NCI-H2196 (cell line): Measurements from ENCODE around the gene CMIP.

Source experiments
- DNase-seq: peaks from one replicate; lab custom pipeline; 2025; ENCODE audit not compliant: unreplicated experiment; lab: John Stamatoyannopoulos, UW

The CMIP gene

DNA sequence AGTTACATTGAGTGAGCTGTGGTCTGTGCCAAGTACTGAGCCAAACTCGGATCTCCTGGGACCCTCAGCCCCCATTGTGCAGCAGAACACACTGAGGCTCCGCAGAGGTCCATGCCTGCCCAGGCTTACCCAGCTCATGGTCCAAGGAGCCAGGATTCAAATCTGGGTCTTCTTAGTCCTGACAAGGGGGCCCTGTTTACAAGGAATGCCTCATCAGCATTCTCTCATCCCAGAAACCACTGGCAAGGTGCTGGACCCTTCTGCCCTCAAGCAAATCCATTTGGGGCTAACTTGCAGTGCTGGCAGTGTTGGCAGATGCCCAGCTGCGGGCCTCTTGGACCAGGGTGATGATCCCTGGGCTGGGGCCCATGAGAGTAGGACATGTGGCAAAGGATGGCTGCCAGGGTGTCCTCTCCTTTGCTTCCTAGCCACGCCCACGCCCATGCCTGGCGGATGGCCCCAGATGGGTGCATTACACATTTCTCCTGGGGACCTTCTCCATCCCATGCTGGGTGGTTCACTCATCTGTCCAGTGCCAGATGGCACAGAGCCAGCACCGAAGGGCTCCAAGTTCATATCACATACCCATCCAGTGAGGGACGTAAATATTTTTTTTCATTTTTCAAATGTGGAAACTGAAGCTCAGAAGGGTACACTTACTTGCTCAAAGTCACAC, 117.7 kb downstream of the CMIP start:
- no peak for DNase-seq

GRCh38 chr16:81562926-81563325, 118.3 kb downstream of the CMIP start:
- DNase-seq, result no peak

GRCh38 chr16:81564421-81564911, 119.9 kb downstream of the CMIP start:
- DNase-seq, result no peak

DNA sequence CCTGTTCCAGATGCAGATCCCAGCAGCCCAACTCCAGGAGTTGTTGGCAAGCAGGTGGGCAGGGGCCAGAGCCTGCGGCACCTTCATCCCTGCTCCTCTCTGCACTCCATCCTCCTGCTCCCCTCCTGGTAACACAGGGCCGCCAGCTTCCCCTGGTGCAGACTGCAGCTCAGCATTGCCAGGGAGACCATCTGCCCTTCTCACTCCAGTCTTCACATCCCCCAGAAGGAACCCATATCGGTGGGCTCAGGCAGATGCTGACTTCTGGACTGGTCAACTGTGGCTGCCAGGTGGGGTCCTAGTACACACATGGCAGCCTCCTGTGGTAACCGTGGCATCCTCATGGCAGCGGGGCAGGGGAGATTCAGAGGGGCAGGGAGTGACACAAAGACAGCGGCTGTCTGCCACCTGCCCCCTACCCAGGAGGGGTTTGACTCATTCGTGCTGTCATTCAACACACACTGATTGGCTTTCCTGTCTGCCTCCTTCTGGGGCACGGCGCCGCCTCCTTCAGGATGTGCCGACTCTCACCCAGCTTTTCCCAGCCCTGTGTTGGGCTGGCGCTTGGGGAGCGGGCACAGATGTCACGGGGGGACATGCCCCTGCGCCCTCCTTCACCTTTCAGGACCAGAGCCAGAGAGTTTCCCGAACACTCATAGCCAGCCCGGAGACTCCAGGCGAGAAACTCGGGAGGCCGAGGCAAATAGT, 120.9 kb downstream of the CMIP start:
- no peak for DNase-seq

DNA sequence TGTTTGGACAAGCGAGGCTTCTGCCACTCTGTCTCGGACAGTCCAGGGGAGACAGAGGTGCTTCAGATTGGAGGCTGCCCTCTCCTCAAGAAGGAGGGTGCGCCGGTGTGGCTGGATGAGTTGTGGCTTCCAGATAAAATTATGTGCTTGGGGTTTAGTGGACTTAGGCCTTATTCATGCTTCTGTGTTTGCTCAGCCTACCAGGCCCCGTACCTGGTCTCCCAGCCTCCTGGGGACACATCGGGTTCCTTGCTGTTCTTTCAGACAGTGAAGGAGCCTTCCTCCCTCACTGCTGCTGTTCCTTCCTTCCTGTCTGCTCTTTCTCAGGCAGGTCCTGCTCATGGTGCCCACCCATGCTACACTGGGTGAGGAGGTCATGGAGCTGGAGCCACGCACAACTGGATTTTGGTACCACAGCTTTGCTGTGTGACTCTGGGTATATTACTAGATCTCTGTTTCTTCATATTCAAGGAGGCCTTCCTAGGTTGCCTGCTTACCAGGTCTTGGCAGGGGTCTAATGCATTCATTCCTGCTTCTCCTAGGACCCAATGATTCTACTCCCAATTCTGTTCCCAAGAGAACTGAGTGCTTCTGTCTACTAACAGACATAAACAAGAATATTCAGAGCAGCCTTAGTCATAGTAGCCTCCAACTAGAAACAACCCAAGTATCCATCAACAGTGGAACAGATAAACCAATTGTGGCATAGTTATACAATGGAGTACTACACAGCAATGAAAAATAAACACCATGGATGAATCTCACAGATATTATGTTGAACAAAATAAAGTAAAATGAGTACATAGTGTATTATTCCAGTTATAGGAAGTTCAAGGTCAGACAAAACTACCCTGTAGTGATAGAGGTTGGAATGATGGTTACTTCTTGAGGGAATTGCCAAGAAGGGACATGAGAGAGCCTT, 121.7 kb downstream of the CMIP start:
- DNase-seq, result no peak

DNA sequence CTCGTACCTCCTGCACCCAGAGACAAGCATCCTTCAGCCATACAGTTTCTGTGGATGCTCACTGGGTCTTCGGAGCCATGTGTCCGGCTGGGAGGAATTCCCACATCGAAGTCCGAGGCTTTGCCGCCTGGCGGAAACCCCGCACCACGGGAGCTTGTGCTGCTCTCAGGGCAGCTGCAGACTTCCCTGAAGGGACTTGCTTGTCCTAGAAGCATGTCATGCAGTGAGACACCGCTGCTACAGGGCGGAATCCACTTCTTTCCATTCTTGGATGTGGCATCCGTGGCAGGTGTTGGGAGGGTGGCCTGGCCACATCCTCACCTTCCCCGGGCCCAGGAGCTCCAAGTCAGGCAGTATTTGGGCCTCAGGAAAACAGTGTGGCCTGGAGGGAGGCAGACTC, 122.5 kb downstream of the CMIP start:
- no peak for DNase-seq

GRCh38 chr16:81567987-81568748, 123.6 kb downstream of the CMIP start:
- no peak for DNase-seq

DNA sequence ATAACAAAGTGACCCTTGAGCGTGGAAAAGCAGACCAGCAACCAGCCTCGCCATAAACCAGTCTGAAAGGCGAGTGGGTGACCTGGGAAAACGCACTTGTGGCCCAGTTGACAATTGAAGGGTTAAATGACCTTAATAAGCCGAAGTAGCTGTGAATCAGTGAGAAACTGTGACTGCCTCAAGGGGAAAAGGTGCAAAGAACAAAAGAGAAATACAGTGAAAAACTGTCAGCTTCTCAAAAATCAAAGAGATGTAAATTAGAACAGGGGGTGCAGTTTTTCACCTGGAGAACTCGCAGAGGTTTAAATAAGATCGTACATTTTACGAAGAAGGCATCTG, 124.1 kb downstream of the CMIP start:
- no peak for DNase-seq

DNA sequence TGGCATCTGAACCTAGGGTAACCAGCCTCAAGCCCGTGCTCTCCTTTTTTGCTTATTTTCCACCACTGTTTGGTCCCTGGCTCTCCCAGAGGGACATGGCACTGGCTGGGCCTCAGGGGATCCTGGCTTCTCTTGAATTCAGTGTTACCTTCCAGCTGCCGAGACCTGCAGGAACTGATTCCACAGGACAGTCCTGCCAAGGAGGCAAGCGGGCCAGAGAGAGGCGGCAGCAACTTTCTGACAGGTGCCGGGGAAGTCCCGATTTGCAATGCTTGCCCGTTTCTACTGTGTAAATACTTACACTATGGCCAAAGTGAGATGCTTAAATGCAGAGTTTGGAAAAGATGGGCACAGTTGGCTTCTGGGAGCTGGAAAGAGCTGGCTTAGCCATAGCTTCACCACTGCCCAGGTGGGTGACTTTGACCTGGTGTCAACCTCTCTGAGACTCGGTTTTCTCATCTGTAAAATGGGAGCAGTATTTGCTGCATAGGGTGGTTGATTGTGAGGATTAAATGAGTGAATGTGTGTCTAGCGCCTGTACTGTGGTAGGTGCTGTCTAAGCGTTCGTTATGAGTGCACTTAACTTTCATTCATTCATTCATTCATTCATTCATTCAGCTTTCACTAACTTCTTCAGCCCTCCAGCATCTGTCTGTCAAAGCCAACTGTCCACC, 124.9 kb downstream of the CMIP start:
- no peak for DNase-seq

- DNase-seq, result no peak
These were observed 125.7 kb downstream of the CMIP start for GRCh38 chr16:81570151-81570846.

- DNase-seq, result no peak
These were observed 126.6 kb downstream of the CMIP start for GRCh38 chr16:81571175-81571574.

DNA sequence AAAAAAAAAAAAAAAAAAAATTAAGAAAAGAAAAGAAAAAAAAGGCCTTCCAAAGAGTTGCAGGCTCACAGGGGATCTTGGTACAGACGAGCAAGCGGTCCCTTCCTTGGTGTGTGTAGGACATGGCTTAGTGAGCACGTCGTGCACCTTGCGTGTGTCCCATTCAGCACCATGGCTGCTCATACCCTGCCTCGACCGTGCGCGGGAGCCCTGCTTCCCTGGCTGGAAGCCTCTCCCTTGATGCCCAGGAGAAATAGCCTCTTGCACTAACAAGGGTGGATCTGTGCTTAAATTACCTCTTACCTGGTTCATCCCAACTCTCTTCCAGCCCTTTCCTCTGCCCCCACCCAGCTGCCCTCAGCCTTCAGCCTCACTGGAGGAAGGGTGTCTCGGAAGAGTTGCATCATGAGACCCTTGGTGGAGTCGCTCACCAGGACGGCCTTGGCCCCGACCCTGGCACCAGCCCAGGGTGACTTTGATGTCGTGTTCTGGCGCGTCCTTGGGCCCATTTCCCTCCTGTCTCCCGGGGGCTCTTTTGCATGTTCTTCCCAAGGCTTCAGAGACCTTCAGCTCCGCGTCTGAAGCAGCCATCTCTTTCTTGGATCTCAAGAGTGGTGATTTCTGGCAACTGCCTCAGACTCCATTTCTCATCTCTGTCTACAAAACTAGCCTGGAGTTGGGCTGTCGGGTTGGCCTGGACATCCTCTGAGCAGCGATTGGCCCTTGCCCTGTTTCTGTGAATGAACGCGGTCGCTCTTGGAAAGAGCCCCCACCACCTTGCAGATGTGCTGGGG, 127.2 kb downstream of the CMIP start:
- DNase-seq, result no peak

DNA sequence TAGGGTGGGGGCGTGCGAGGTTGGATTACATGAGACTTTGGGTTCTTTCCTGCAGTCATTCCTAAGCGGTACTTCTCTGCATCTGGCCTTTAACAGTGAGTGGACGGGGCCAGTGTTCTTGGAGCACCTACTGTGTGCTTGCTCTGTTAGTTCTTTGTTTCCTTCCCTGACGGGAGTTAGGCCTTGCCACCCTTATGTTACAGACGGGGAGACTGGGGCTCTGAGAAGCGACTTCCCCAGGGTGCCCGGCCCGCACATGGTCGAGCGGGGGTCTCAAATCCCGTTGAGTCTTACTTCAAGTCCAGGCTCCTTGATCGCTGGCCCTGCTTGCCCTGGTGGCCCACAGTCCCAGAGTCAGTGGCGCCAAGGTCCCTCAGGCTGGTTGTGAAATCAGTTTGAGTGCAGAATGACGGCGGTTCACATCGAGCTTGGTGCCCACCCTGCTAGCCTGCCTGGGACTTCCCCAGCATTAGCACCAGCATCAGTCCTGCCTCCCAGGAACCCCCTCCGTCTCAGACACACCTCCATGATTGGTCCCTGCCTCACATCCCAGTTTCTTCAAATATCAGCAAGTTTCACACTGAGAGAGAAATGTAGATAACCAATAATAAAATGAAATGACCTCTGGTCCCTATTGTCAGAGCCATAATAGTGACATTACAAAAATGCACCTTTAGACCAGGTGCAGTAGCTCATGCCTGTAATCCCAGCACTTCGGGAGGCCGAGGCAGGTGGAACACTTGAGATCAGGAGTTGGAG, 128.0 kb downstream of the CMIP start:
- no peak for DNase-seq

DNA sequence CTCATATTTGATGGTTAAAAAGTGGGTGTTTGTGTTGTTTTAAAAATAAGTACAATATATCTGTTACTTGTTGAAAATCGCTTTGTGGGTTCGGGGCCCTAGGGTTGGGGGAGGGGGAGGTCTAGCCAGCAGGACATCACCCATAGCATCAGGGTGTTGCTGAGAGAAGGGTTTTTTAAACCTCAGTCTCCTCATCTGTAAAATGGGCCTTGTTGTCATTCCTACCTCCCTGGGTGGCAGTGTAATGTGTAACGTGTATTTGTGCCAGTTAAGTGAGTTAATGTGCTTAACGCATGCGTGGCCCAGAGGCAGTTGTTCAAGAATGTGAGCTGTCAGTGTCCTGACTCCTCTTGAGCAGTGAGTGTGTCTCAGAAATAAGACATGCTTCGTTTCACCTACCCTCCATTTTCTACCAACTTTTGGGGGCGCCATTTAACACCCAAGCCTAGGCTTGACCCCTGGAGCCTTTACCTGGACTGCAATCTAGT, 129.0 kb downstream of the CMIP start:
- no peak for DNase-seq

- no peak for DNase-seq
These were observed 129.6 kb downstream of the CMIP start for GRCh38 chr16:81574168-81574567.

- DNase-seq, result no peak
These were observed 130.7 kb downstream of the CMIP start for GRCh38 chr16:81575307-81575706.

GRCh38 chr16:81575834-81576233, 131.2 kb downstream of the CMIP start:
- no peak for DNase-seq

GRCh38 chr16:81576696-81577095, 132.1 kb downstream of the CMIP start:
- no peak for DNase-seq
